ENCODE data around the gene DGCR8.

GRCh38 chr22:20063271-20064139 is 16.5 kb upstream of the DGCR8 start:
- TF ChIP-seq EP300 (IDR thresholded peaks at IDR 0.05; ENCODE audit: low read depth) (no peak), CTCF (IDR thresholded peaks at IDR 0.05) (no peak), POLR2A (IDR thresholded peaks at IDR 0.05) (no peak), POLR2AphosphoS5 (IDR thresholded peaks at IDR 0.05) (no peak)
